CD4-positive, alpha-beta memory T cell (primary cell): Measurements from ENCODE around the gene TRPC4. TPM values are rescaled to one million over a fixed set of nuclear protein-coding genes. Genes with fewer than 3 reads are reported as not detected.

ENCODE experiments used
- CTCF ChIA-PET: fragments of 350-600 bp; sonication (Branson Sonifier 250); formaldehyde crosslinking; loops from one replicate; lab custom pipeline; 2021; ENCODE audit warnings: inconsistent platforms; ENCODE audit not compliant: partially characterized antibody; lab: Charles Lee
- POLR2A ChIA-PET: fragments of 350-600 bp; sonication (Branson Sonifier 250); formaldehyde crosslinking; loops from one replicate; lab custom pipeline; 2021; ENCODE audit not compliant: partially characterized antibody; lab: Charles Lee
- DNase-seq, 5 donors: peaks; one replicate each; pipeline versions ENCODE4 v3.0.0 to v3.0.0-alpha.2; 2020 to 2022; ENCODE audit warnings: mixed read lengths in 1 of 5
- H3K27ac ChIP-seq: one replicate; pipeline ENCODE4 v1.7.0; 2013; ENCODE audit warnings: low read depth, low read length
- H3K27me3 ChIP-seq: 2 replicates; pipeline ENCODE4 v1.7.0; 2013; ENCODE audit warnings: mild to moderate bottlenecking, low read length, moderate library complexity; ENCODE audit not compliant: insufficient read depth
- H3K36me3 ChIP-seq: 2 replicates; pipeline ENCODE4 v1.7.0; 2013; ENCODE audit warnings: mild to moderate bottlenecking, low read length, moderate library complexity; ENCODE audit not compliant: insufficient read depth
- H3K4me1 ChIP-seq: 2 replicates; pipeline ENCODE4 v1.7.0; 2013; ENCODE audit warnings: mild to moderate bottlenecking, low read length, moderate library complexity; ENCODE audit not compliant: insufficient read depth
- H3K4me3 ChIP-seq, 2 donors: one replicate each; pipeline ENCODE4 v1.7.0; 2013; ENCODE audit warnings: low read length in 2 of 2, mild to moderate bottlenecking in 1 of 2
- H3K9me3 ChIP-seq, 2 donors: one replicate each; pipeline ENCODE4 v1.7.0; 2013; ENCODE audit warnings: low read length in 2 of 2, control low read depth in 1 of 2; ENCODE audit not compliant: control insufficient read depth in 1 of 2
- H3K27ac Mint-ChIP-seq, 7 donors: one replicate each; pipeline ENCODE4 v1.8.0; 2020 to 2021; ENCODE audit warnings: mixed read lengths in 7 of 7, mild to moderate bottlenecking in 6 of 7, inconsistent platforms in 3 of 7, moderate library complexity in 3 of 7
- H3K27me3 Mint-ChIP-seq, 2 donors: one replicate each; pipeline ENCODE4 v1.8.0; 2020 to 2021; ENCODE audit warnings: mixed read lengths in 2 of 2
- H3K36me3 Mint-ChIP-seq, 2 donors: one replicate each; pipeline ENCODE4 v1.8.0; 2020 to 2021; ENCODE audit warnings: mixed read lengths in 2 of 2, inconsistent platforms in 1 of 2, mild to moderate bottlenecking in 1 of 2
- H3K4me1 Mint-ChIP-seq, 4 donors: one replicate each; pipeline ENCODE4 v1.8.0; 2020 to 2021; ENCODE audit warnings: mixed read lengths in 4 of 4, mild to moderate bottlenecking in 1 of 4
- H3K4me3 Mint-ChIP-seq, 8 donors: one replicate each; pipeline ENCODE4 v1.8.0; 2020 to 2021; ENCODE audit warnings: mixed read lengths in 8 of 8, mild to moderate bottlenecking in 7 of 8, moderate library complexity in 6 of 8, inconsistent platforms in 3 of 8
- H3K9me3 Mint-ChIP-seq, 8 donors: one replicate each; pipeline ENCODE4 v1.8.0; 2020 to 2021; ENCODE audit warnings: mixed read lengths in 8 of 8, mild to moderate bottlenecking in 5 of 8, inconsistent platforms in 3 of 8, moderate library complexity in 1 of 8
- intact Hi-C: fragments of 100-400 bp; cut with micrococcal nuclease; formaldehyde crosslinking; loops from one replicate; pipeline ENCODE4 v1.15.1; 2023
- polyA plus RNA-seq, 2 donors: library from polyadenylated mRNA; unstranded; fragments of 300-500 nt; fragmentation: Illumina TruSeq; gene quantifications; one replicate each; pipeline ENCODE4 v1.2.3, GENCODE V29; 2021
- total RNA-seq, 2 experiments: library from RNA; stranded (reverse); gene quantifications; one replicate each; pipeline ENCODE4 v1.2.3, GENCODE V29; 2021

TRPC4 gene
- total and polyA plus RNA-seq, 4 experiments from 2014 or later: not detected

GRCh38 chr13:37899753-37900152, 30.2 kb upstream of the TRPC4 start:
- Histone ChIP-seq H3K4me3 (no peak overlapping the region), H3K4me1 (no peaks in the 10 kb centered on the region), H3K27me3 (no peaks in the 10 kb centered on the region), H3K9me3 (no peaks in the 10 kb centered on the region), H3K36me3 (no peaks in the 10 kb centered on the region), H3K27ac (no peak overlapping the region)
- intact Hi-C loops: no loop called here
- H3K36me3 Mint-ChIP-seq: no peaks in the 10 kb centered on the region
- POLR2A ChIA-PET: no interaction called here
- CTCF ChIA-PET: no interaction called here
- no peak overlapping the region for H3K27ac Mint-ChIP-seq
- no peaks in the 10 kb centered on the region for H3K4me1 Mint-ChIP-seq
- peaks cover 0 to 16% (median 6%) of the 10 kb centered on the region in 8 donors for H3K9me3 Mint-ChIP-seq
- H3K27me3 Mint-ChIP-seq: no peaks in the 10 kb centered on the region
- DNase-seq: no peak
- H3K4me3 Mint-ChIP-seq: no peak overlapping the region

- DNase-seq: no peak
- Histone ChIP-seq H3K27ac (no peak overlapping the region), H3K9me3 (no peaks in the 10 kb centered on the region), H3K4me3 (no peak overlapping the region), H3K36me3 (no peaks in the 10 kb centered on the region), H3K4me1 (no peaks in the 10 kb centered on the region), H3K27me3 (no peaks in the 10 kb centered on the region)
- ChIA-PET POLR2A (no interaction called here), CTCF (no interaction called here)
- intact Hi-C loops: no loop called here
- no peaks in the 10 kb centered on the region for H3K36me3 Mint-ChIP-seq
- no peak overlapping the region for H3K4me3 Mint-ChIP-seq
- H3K27me3 Mint-ChIP-seq: no peaks in the 10 kb centered on the region
- peaks cover 0 to 4% (median 0%) of the 10 kb centered on the region in 8 donors for H3K9me3 Mint-ChIP-seq
- no peaks in the 10 kb centered on the region for H3K4me1 Mint-ChIP-seq
- no peak overlapping the region for H3K27ac Mint-ChIP-seq
These were observed 23.7 kb upstream of the TRPC4 start for GRCh38 chr13:37893321-37893720.

GRCh38 chr13:37889820-37890219, 20.2 kb upstream of the TRPC4 start:
- DNase-seq: no peak
- H3K4me1 ChIP-seq: no peaks in the 10 kb centered on the region
- no peaks in the 10 kb centered on the region for H3K27me3 ChIP-seq
- H3K4me3 ChIP-seq: no peak overlapping the region
- H3K9me3 ChIP-seq: no peaks in the 10 kb centered on the region
- H3K4me1 Mint-ChIP-seq: no peaks in the 10 kb centered on the region
- intact Hi-C loops: no loop called here
- H3K36me3 ChIP-seq: no peaks in the 10 kb centered on the region
- no peak overlapping the region for H3K4me3 Mint-ChIP-seq
- no peak overlapping the region for H3K27ac ChIP-seq
- ChIA-PET CTCF (interaction anchor here (1.0 kb wide), 1 partner anchor 17 kb away, joined by 3 read pairs; no protein-coding TSS in a partner anchor), POLR2A (no interaction called here)
- peaks cover 0 to 3% (median 0%) of the 10 kb centered on the region in 8 donors for H3K9me3 Mint-ChIP-seq
- H3K36me3 Mint-ChIP-seq: no peaks in the 10 kb centered on the region
- H3K27ac Mint-ChIP-seq: no peak overlapping the region
- peaks cover 0 to 1% of the 10 kb centered on the region in 2 donors for H3K27me3 Mint-ChIP-seq

DNA sequence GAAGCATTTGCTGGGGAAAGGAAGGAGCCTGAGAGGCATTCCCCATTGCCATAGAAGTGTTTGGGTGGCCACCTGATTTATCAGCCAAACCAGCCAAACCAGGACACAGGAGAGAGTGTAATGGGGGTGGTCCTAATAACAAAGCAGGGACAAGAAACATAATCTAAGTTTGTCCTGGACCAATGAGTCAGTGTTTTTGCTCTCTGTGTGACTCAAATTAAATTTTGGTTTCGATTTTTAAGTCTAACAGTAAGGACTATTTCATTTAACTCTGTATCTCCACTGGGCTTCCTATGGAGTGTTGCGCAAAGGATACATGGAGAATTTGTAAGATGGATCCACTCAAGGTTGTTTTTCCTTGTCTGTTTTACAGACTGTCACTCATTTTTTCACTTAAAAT, 19.5 kb upstream of the TRPC4 start:
- CTCF ChIA-PET: no interaction called here
- H3K4me3 Mint-ChIP-seq: no peak overlapping the region

GRCh38 chr13:37886879-37887278, 17.3 kb upstream of the TRPC4 start:
- no peaks in the 10 kb centered on the region for H3K4me1 Mint-ChIP-seq
- H3K36me3 Mint-ChIP-seq: no peaks in the 10 kb centered on the region
- H3K4me3 Mint-ChIP-seq: no peak overlapping the region
- Histone ChIP-seq H3K4me1 (no peaks in the 10 kb centered on the region), H3K36me3 (no peaks in the 10 kb centered on the region), H3K27me3 (no peaks in the 10 kb centered on the region), H3K9me3 (no peaks in the 10 kb centered on the region), H3K27ac (no peak overlapping the region), H3K4me3 (no peak overlapping the region)
- no peak for DNase-seq
- no peak overlapping the region for H3K27ac Mint-ChIP-seq
- H3K9me3 Mint-ChIP-seq: peaks cover 0 to 3% (median 0%) of the 10 kb centered on the region in 8 donors
- intact Hi-C loops: no loop called here
- ChIA-PET POLR2A (no interaction called here), CTCF (no interaction called here)
- peaks cover 0 to 1% of the 10 kb centered on the region in 2 donors for H3K27me3 Mint-ChIP-seq

More for the DNA sequence above, 19.5 kb upstream of the TRPC4 start:
- intact Hi-C loops: no loop called here
- Histone ChIP-seq H3K9me3 (no peaks in the 10 kb centered on the region), H3K36me3 (no peaks in the 10 kb centered on the region), H3K27ac (no peak overlapping the region), H3K4me1 (no peaks in the 10 kb centered on the region), H3K4me3 (no peak overlapping the region), H3K27me3 (no peaks in the 10 kb centered on the region)
- H3K27ac Mint-ChIP-seq: no peak overlapping the region
- no peak for DNase-seq
- POLR2A ChIA-PET: no interaction called here
- H3K27me3 Mint-ChIP-seq: peaks cover 0 to 1% of the 10 kb centered on the region in 2 donors
- peaks cover 0 to 3% (median 0%) of the 10 kb centered on the region in 8 donors for H3K9me3 Mint-ChIP-seq
- H3K36me3 Mint-ChIP-seq: no peaks in the 10 kb centered on the region
- H3K4me1 Mint-ChIP-seq: no peaks in the 10 kb centered on the region

DNA sequence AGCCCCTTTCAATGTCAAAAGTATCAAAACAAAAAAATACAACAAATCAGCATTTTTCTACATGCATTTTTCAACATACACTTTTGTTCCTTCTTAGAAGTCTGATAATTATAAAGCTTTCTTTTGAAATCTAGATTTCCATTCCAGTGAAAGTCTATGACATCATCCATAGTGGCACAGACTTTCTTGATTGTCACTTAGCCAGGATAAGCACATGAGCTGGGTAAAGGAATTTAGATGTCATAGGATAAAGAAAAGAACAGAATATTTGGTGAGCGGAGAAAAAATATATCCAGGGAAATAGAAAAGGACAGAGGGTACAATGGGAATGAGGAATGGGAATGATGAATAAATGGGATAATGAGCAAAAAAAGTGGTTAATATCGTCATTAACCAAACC, 15.1 kb upstream of the TRPC4 start:
- H3K4me1 Mint-ChIP-seq: no peaks in the 10 kb centered on the region
- DNase-seq: no peak
- H3K27me3 ChIP-seq: no peaks in the 10 kb centered on the region
- H3K27ac Mint-ChIP-seq: no peak overlapping the region
- no peaks in the 10 kb centered on the region for H3K9me3 ChIP-seq
- H3K4me3 ChIP-seq: no peak overlapping the region
- H3K36me3 ChIP-seq: no peaks in the 10 kb centered on the region
- no peaks in the 10 kb centered on the region for H3K36me3 Mint-ChIP-seq
- H3K4me1 ChIP-seq: no peaks in the 10 kb centered on the region
- no peak overlapping the region for H3K27ac ChIP-seq
- H3K27me3 Mint-ChIP-seq: peaks cover 0 to 1% of the 10 kb centered on the region in 2 donors
- ChIA-PET CTCF (no interaction called here), POLR2A (no interaction called here)
- peaks cover 0 to 3% (median 0%) of the 10 kb centered on the region in 8 donors for H3K9me3 Mint-ChIP-seq
- no peak overlapping the region for H3K4me3 Mint-ChIP-seq
- intact Hi-C loops: no loop called here

DNA sequence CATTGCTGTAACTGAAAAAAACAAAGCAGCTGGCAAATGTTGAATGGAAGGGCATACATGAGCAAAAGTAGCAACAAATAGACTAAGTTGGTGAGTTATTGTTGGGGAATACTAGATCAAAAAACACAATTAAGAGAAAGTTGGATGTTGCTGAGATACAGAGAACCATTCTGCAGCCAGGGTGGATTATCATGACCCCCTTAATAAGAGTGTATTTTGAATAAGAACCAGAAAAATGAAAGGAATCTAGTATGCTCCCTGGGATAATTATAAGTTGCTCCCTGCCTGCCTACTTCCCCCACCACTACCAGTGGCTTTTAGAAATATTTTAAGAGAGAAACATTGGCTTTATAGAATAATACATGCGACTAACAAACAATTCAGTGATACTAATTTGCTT, 14.5 kb upstream of the TRPC4 start:
- no peaks in the 10 kb centered on the region for H3K36me3 ChIP-seq
- intact Hi-C loops: no loop called here
- peaks cover 0 to 3% (median 0%) of the 10 kb centered on the region in 8 donors for H3K9me3 Mint-ChIP-seq
- H3K27me3 Mint-ChIP-seq: peaks cover 0 to 1% of the 10 kb centered on the region in 2 donors
- H3K4me1 Mint-ChIP-seq: no peaks in the 10 kb centered on the region
- no peaks in the 10 kb centered on the region for H3K36me3 Mint-ChIP-seq
- no peak for DNase-seq
- H3K9me3 ChIP-seq: no peaks in the 10 kb centered on the region
- POLR2A ChIA-PET: no interaction called here
- CTCF ChIA-PET: no interaction called here
- H3K27ac Mint-ChIP-seq: no peak overlapping the region
- H3K27ac ChIP-seq: no peak overlapping the region
- no peaks in the 10 kb centered on the region for H3K27me3 ChIP-seq
- no peaks in the 10 kb centered on the region for H3K4me1 ChIP-seq
- no peak overlapping the region for H3K4me3 ChIP-seq
- no peak overlapping the region for H3K4me3 Mint-ChIP-seq

DNA sequence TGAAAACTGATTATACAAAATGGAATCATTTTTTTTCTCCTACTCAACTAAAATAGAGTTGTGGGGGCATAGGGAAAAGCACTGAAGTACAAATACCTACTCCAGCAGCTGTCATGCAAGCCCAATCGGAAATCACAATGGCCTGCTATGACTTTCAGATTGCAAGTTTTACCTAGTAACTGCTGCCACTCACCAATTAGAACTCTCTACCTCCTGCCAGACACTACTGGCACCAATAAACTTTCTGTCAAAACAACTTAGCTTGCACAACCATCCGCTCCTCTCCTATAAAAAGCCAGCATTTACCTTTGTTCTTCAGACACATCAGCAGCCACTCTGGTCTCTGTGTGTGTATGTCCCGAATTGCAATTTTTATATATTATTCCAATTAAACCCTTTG, 9.3 kb upstream of the TRPC4 start:
- DNase-seq: no peak
- Histone ChIP-seq H3K9me3 (no peaks in the 10 kb centered on the region), H3K27me3 (no peaks in the 10 kb centered on the region), H3K27ac (no peak overlapping the region), H3K4me3 (no peak overlapping the region), H3K36me3 (no peaks in the 10 kb centered on the region), H3K4me1 (no peaks in the 10 kb centered on the region)
- CTCF ChIA-PET: no interaction called here
- H3K36me3 Mint-ChIP-seq: no peaks in the 10 kb centered on the region
- no peak overlapping the region for H3K27ac Mint-ChIP-seq
- no peaks in the 10 kb centered on the region for H3K4me1 Mint-ChIP-seq
- H3K27me3 Mint-ChIP-seq: peaks cover 0 to 2% of the 10 kb centered on the region in 2 donors
- POLR2A ChIA-PET: no interaction called here
- no peak overlapping the region for H3K4me3 Mint-ChIP-seq
- H3K9me3 Mint-ChIP-seq: peaks cover 0 to 5% (median 0%) of the 10 kb centered on the region in 8 donors
- intact Hi-C loops: no loop called here
